ENCODE results near the gene RFC1.

GRCh38 chr4:39357002-39357401 is 9.2 kb downstream of the RFC1 start:
- TF ChIP-seq POLR2A (IDR thresholded peaks at IDR 0.05) (no peak), CTCF (IDR thresholded peaks at IDR 0.05) (no peak), POLR2AphosphoS5 (IDR thresholded peaks at IDR 0.05) (no peak), EP300 (IDR thresholded peaks at IDR 0.05; ENCODE audit: low read depth) (no peak)
